ENCODE measurements around the gene MYOM3.

The MYOM3 gene

GRCh38 chr1:24111996-24112779 lies at the start of gene MYOM3:
Gene MYOM3 (minus strand): TSS chr1:24112135. CDS start chr1:24108636, 3,499 bp downstream.
- peak; percentile 53 for DNase-seq (ENCODE audit: low spot score)

- DNase-seq (ENCODE audit: low spot score), result no peak
Measured at GRCh38 chr1:24161270-24161669, 49.3 kb upstream of the MYOM3 start.

DNA sequence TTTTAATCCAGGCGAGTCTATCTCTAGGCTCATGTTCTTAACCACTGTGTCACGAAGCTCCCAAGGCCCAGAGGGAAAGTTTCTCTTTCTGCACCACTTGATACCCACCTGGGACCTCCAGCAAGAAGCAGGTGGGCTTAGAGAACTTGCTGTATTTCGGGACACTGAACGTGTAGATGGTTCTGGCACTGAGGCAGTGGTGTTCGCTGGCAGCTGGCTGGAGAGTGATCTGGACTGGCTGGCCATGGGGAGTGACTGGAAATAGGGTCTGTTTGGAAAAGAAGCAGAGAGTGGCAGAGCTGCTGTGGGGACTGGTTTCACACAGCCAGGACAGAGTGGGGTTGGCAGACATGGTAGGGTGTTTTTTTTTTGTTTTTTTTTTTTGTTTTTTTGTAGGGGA lies 47.4 kb upstream of the MYOM3 start:
- DNase-seq (ENCODE audit: low spot score), result no peak

GRCh38 chr1:24157918-24158481 lies 46.1 kb upstream of the MYOM3 start:
- DNase-seq (ENCODE audit: low spot score), result no peak

- DNase-seq (ENCODE audit: low spot score), result no peak
Measured at GRCh38 chr1:24156542-24157260, 44.8 kb upstream of the MYOM3 start.

- DNase-seq (ENCODE audit: low spot score), result no peak
Measured at GRCh38 chr1:24155011-24155782, 43.3 kb upstream of the MYOM3 start.

DNA sequence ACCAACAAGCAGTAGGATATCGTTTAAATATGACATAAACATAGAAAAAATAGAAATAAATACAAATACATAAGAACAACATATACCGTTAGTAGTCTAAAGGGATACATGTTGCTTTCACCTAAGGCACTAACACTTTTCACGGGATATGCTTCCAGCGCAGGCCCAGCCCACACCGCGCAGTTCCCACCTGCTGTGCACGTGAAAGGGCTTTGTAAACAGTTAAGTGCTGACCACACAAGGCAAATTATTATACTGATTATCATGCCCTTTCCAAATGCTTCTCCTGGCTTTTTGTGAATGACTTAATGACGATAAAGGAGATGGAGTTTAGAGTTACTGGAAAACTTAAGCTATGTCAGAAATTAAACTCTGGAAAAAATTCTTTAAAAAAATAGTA lies 42.3 kb upstream of the MYOM3 start:
- DNase-seq (ENCODE audit: low spot score), result no peak

- no peak for DNase-seq (ENCODE audit: low spot score)
Measured at GRCh38 chr1:24152631-24153494, 40.9 kb upstream of the MYOM3 start.

- DNase-seq (ENCODE audit: low spot score), result no peak
Measured at GRCh38 chr1:24151175-24151533, 39.2 kb upstream of the MYOM3 start.

- peak; percentile 88 for DNase-seq (ENCODE audit: low spot score)
Measured at GRCh38 chr1:24150234-24151174, 38.6 kb upstream of the MYOM3 start.

GRCh38 chr1:24149866-24150233 lies 37.9 kb upstream of the MYOM3 start:
- DNase-seq (ENCODE audit: low spot score), result no peak

GRCh38 chr1:24147816-24148215 lies 35.9 kb upstream of the MYOM3 start:
- no peak for DNase-seq (ENCODE audit: low spot score)

GRCh38 chr1:24147194-24147593 lies 35.3 kb upstream of the MYOM3 start:
- DNase-seq (ENCODE audit: low spot score), result no peak

DNA sequence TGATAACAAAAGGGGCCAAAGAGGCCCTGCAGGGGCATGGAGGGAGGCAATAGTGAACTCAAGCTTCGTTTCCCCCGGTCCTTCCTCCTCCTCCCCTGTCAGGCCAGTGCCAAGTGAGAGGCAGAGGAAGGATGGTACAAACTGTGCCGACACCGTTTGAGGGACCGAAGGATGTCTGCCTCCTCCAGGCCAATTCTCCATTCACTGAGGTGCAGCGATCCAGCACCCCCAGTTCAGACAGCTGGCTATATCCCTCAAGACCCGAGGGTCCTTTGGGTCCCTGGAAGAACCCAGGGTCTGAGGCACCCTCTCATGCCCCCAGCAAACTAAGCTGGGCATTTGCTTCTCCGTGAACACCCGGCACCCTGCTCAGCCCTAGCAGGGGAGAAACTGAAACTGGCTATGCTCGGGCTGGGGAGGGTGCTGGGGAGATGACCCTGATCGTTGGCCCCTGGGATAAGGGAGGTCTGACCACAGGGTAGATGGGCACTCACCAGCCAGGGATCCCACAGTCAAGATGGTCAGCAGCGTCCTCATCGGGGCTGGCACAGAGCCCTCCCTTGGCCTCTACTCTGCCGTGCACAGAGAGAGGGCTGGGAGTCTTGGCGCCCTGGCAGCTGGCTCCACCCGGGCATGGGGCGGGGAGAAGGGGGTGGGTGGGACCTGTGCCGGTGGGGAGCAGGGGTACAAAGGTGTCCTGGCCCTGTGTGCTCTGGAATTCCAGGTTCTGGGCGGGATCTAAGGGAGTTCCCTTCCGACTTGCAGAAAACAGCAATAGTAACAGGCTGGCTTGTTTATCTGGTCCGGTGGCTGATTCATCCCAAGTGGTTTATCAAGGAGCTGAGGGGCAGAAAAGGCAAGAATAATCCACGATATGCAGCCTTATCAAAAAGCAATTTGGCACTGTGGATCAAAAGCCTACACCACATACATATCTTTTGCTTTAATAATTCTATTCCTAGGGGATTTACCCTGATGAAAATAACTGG lies 30.9 kb upstream of the MYOM3 start, which contains the start of gene IL22RA1:
Gene IL22RA1 (minus strand): TSS at position 595 of the 989 bp plus-strand sequence. CDS start 58 bp downstream, at position 537.
- peak; percentile 48 for DNase-seq (ENCODE audit: low spot score)

DNA sequence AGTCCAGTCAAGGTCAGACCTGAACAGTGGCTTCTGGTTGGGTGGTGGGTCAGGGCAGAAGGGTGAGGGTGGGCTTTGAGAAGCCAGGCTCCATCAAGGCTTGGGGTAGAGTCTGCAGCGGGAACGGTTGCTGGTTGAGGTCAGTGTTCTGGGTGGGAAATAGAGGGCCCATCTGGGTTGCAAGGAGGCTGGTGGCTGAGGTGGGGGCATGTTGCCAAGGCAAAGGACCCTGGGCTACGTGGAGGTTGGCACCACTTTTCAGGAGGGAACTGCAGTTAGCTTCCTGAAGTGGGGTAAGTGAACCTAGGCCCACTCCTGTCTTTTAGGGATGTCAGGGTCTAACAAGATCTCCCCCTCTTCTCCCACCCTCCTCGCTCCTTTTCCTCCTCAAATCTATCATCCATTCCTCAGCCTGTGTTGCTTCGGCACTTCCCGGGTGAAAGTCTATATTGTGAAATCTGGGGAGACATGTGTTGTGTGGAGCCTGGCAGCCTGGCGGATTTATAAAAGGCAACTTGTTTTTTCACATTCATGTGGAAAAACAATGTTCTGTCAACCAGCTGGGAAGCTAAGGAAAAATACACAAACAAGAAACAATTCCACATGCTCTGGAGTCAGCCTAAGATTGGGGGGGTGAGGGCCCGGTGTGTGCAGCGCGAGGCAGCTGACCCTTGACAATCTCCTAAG lies 29.5 kb upstream of the MYOM3 start:
- no peak for DNase-seq (ENCODE audit: low spot score)

DNA sequence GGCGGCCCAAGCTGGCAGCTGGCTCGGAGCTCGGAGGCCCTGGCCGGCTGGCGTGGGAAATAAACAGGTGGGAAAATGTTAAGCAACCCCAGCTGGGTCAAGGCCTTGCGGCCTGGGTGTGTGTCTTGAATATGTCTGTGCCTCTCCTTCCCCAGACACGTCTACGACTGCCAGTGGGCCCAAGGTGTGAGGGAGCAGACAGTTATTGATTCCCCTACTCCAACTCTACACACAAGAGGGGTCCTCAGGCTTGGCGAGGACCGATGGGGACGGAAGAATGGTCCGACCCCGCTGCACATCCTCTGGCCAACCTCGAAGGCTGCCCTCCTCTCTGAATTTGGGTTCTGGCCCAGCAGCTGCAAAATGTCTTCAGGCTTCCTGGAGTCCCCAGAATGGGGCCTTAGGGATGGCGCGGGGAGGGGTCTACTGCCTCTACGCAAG lies 28.8 kb upstream of the MYOM3 start:
- no peak for DNase-seq (ENCODE audit: low spot score)

DNA sequence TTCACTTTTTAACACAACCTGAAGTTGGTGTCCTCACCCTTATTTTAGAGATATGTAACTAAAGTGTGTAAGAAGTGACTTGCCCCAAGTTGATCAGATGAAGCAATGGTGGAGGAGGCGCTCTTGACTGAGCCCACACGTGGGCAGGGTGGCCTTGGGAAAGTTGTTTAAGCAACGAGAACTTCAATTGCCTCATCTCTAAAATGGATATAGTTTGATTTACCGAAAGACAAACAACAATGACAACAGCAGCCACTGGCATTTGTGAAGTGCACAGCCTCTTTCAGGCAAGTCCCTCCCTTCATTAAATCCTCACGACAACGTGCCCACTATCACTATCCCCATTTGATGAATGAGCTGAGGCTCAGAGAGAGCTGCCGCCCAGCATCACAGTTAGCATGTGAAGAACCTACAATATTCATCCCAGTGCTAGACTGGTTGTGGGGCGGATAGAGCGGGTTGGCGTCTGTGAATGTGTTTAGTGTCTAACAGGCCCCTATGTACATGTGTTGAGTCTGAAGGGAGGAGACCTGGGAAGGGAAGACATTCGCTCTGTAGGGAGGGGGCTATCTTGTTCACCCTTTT lies 28.0 kb upstream of the MYOM3 start:
- no peak for DNase-seq (ENCODE audit: low spot score)

DNA sequence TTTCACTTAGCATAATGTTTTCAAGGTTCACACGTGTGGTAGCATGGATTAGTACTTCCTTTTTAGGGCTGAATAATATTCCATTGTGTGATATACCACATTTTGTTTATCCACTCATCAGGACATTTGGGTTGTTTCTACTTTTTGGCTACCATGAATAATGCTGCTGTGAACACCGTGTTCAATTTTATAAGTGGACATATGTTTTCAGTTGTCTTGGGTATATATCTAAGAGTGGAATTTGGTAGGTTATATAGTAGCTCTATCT lies 27.2 kb upstream of the MYOM3 start:
- no peak for DNase-seq (ENCODE audit: low spot score)
